IgD-negative memory B cell (primary cell): ENCODE data around the gene RETREG3. TPM values are rescaled to one million over a fixed set of nuclear protein-coding genes. Genes with fewer than 3 reads are reported as not detected.

Experiments used
- H3K27ac Mint-ChIP-seq, 3 donors: one replicate each; pipeline ENCODE4 v1.8.0; 2020 to 2022; ENCODE audit warnings: mild to moderate bottlenecking in 3 of 3, mixed read lengths in 3 of 3, moderate library complexity in 1 of 3
- H3K27me3 Mint-ChIP-seq: one replicate; pipeline ENCODE4 v1.8.0; 2021; ENCODE audit warnings: mixed read lengths
- H3K36me3 Mint-ChIP-seq: one replicate; pipeline ENCODE4 v1.8.0; 2020; ENCODE audit warnings: mild to moderate bottlenecking, mixed read lengths
- H3K4me1 Mint-ChIP-seq, 3 donors: one replicate each; pipeline ENCODE4 v1.8.0; 2020 to 2022; ENCODE audit warnings: mixed read lengths in 3 of 3, mild to moderate bottlenecking in 1 of 3
- H3K4me3 Mint-ChIP-seq, 4 donors: one replicate each; pipeline ENCODE4 v1.8.0; 2020 to 2022; ENCODE audit warnings: mild to moderate bottlenecking in 4 of 4, mixed read lengths in 4 of 4, moderate library complexity in 3 of 4
- H3K9me3 Mint-ChIP-seq, 3 donors: one replicate each; pipeline ENCODE4 v1.8.0; 2020 to 2021; ENCODE audit warnings: mixed read lengths in 3 of 3, mild to moderate bottlenecking in 1 of 3
- polyA plus RNA-seq: library from polyadenylated mRNA; unstranded; fragments of 300-500 nt; fragmentation: Illumina TruSeq; gene quantifications from one replicate; pipeline ENCODE4 v1.2.3, GENCODE V29; 2021

Gene RETREG3
- polyA plus RNA-seq, 1 donor from 2014 or later = 105 TPM

DNA sequence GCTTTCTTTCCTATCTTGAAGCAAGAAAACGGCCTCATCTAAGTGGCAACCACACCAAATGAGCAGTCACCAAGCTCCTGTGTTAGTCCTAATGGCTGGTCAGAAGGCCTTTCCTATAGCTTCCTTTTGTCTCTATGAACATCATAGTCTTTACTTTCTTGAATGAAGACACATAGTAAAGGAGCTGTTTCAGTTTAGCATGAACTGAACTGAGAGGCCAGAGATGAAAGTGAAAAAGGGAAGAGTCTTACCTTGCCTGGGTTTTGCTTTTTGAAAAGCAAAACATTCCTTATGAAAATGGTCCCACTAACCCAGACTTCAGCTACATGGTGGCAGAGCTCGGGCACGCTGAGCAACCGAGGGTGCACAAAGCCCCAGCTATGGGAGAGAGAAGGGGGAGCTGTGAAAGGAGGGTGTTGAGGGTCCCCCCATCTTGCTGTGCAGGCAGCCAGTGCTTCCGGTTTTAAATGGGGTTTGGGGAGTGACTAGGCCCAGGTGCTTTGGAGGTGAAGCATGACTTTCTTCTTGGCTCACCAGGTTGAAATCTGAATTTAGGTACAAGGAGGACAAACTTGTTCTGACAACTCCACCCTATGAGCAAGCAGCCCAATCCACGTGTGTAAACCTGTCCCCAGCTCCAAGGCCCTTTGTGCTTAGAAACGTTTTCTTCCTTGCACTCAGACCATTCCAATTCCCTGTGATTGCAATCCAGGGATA, 22.5 kb downstream of the RETREG3 start:
- Mint-ChIP-seq H3K9me3 (no peaks in the 10 kb centered on the region), H3K4me3 (peak overlapping the region; percentile 4 to 89 (median 72)), H3K4me1 (peaks cover 20 to 28% (median 21%) of the 10 kb centered on the region in 3 donors), H3K27ac (peak overlapping the region; percentile 37 to 98 (median 82)), H3K27me3 (no peaks in the 10 kb centered on the region), H3K36me3 (peaks cover 2% of the 10 kb centered on the region)

DNA sequence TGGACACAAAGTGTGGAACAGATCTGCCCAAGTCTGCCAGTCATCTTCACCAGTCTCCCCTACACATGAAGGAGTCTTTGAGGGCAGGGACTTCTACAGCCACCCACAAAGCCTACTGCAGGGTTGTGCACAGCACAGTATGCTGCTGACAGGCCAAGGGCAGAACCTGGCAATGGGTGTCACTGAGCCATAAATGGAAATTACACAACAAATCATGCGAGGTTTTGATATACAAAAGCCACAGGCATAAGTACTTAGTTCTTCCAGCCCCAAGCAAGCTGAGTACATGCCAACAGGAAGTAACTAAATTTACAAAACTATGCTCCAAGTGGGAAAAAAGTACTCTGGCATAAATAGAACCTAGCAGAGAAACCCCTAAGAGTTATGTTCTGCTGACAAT, 23.8 kb downstream of the RETREG3 start:
- Mint-ChIP-seq H3K27ac (peak overlapping the region in 2 of 3 donors; percentile 37 to 87), H3K36me3 (no peaks in the 10 kb centered on the region), H3K27me3 (no peaks in the 10 kb centered on the region), H3K9me3 (no peaks in the 10 kb centered on the region), H3K4me3 (peak overlapping the region in 1 of 4 donors; percentile 68), H3K4me1 (peaks cover 20 to 28% (median 21%) of the 10 kb centered on the region in 3 donors)

DNA sequence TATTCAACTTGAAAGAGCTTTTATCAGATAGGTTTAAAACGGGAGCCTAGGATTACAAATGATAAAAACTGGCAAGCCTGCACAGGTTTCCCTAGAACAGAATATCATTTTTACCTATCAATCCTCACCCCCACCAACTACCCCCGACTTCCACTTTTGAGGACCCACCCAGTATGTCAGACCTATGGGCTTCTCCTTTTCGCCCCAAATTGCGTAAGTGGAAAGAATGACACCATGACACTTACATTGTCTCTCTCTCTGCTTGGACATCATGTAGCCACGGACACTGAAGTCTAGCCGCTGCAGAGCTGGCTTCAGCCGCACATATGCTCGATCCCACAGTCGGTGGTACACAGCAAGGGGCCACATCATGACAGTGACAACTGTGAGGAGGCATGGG, 24.3 kb downstream of the RETREG3 start:
- Mint-ChIP-seq H3K4me1 (peaks cover 20 to 28% (median 21%) of the 10 kb centered on the region in 3 donors), H3K27ac (peak overlapping the region in 1 of 3 donors; percentile 37), H3K27me3 (no peaks in the 10 kb centered on the region), H3K4me3 (no peak overlapping the region), H3K9me3 (no peaks in the 10 kb centered on the region), H3K36me3 (no peaks in the 10 kb centered on the region)

DNA sequence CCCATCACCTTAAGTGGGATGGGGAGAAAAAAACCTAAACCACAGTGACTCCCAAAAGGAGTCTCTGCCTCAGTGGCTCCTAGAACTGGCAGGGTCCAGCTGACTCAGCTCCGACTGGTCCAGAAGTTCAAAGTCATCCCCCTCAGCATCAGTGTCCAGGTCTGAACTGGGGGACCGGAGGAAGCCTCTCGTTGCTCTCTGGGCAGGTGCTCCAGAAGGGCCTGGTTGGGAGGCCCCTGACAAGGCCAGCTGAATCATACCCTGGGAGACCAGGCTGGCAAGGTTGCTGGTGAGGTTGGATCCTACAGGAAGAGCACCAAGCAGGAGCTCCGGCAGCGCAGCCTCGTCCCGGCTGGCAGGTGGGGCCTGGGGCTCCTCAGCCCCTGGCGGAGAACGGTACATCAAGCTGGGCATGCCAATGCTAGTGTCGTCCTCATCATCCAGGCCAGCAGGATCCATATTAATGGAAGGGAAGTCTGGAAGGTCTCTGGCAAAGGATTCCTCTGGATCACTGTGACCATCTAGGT, 27.4 kb downstream of the RETREG3 start:
- H3K27ac Mint-ChIP-seq = no peak overlapping the region
- no peaks in the 10 kb centered on the region for H3K27me3 Mint-ChIP-seq
- peaks cover 20 to 35% (median 27%) of the 10 kb centered on the region in 3 donors for H3K4me1 Mint-ChIP-seq
- H3K9me3 Mint-ChIP-seq = no peaks in the 10 kb centered on the region
- no peak overlapping the region for H3K4me3 Mint-ChIP-seq
- peaks cover 3% of the 10 kb centered on the region for H3K36me3 Mint-ChIP-seq

DNA sequence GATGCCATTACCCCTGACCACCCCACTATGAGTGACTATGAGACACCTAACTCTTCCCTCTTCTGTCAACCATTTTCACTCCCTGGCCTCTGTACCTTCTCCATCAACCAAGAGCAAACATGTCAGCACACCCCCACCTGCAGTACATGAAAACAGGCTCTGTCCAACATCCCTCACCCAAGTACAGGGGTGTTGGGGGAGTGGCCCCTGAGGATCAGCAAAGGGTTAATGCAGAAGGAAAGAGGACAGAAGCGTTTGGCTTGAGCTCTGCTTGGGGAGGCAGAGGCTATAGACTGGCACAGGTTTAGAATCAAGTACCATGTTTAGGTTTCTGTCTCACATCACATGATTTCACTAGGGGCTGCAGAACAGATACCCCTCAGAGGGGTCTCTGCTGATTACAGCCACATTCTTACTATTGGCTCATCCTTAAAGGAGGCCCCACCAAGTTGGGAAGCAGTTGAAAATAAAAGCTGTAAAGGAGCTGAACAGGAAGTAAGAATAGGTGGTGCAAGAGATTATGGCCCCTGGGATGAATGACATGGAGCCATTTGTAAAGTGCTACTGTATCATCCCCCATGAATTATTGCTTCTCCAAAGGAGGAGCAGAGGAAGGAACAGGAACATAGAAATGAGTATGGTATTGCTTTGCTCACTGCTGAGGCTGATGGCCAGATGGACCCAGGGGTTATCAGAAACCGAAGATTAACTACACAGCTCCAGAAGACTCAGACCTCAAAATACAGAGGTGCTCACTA, 29.2 kb downstream of the RETREG3 start:
- peak overlapping the region in 2 of 3 donors; percentile 16 to 78 for H3K27ac Mint-ChIP-seq
- no peaks in the 10 kb centered on the region for H3K27me3 Mint-ChIP-seq
- peak overlapping the region in 3 of 4 donors; percentile 35 to 68 (median 46) for H3K4me3 Mint-ChIP-seq
- H3K4me1 Mint-ChIP-seq = peaks cover 21 to 34% (median 28%) of the 10 kb centered on the region in 3 donors
- peaks cover 3% of the 10 kb centered on the region for H3K36me3 Mint-ChIP-seq
- no peaks in the 10 kb centered on the region for H3K9me3 Mint-ChIP-seq

DNA sequence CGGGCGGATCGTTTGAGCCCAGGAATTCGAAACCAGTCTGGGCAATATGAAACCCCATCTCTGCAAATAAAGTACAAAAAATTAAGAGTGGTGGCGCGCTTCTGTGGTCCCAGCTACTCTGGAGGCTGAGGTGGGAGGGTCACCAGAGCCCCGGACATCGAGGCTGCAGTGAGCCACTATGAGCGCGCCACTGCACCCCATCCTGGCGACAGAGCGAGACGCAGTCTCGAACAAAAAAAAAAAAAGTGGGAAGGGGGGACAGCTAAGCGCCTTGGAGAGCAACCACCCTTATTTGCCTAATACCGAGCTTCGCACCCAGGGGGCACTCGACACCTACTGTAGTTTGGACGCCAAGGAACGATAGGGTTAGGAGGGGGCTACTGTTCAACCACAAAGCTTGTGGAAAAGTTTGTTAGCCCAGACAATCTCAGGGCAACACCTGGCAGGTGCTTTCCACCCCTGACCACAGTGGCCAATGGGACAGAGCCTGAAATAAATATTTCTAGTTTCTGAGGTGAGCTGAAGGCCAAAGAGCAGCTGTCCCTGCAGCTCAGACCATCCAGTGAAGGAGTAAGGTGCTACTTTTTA, 30.8 kb downstream of the RETREG3 start:
- Mint-ChIP-seq H3K27ac (peak overlapping the region; percentile 31 to 96 (median 88)), H3K4me1 (peaks cover 18 to 32% (median 28%) of the 10 kb centered on the region in 3 donors), H3K36me3 (peaks cover 3% of the 10 kb centered on the region), H3K4me3 (peak overlapping the region; percentile 88 to 98 (median 96)), H3K9me3 (no peaks in the 10 kb centered on the region), H3K27me3 (no peaks in the 10 kb centered on the region)

DNA sequence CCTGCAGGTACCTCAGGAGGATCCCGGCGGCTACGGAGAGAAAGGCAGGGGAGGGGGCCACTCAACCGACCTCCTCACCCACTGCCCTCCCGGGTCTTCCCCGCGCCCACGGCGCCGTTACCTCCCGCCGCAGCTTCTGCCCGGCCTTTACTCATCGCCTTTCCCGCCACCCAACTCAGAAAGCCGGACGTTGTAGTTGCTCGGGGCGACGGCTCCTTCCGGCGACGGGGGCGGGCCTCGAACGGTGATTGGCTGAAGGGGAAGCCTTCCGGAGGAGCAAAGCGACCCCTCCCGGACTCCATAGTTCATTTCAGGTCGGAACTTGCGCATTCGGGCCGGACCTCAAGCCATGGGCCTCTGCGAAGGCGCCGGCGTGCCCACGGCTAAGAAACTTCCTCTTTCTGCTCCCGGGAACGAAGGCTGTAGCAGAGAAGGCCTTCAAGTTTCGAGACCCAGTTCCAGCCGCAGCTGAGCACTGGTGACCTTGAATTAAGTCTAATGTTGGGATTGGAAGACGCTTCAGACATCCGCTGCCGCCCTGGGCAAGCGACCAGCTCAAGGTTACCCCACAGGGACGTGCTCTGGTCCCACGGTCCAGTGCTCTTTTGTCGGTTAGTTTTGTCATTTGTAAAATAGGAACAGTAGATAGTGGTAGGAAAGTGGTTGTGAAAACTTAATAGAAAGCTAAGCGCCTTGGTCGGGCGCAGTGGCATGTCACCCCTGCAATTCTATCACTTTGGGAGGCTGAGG, 31.5 kb downstream of the RETREG3 start, which contains the start of gene PSMC3IP:
PSMC3IP (minus strand) TSS at position 198 of the 750 bp plus-strand sequence; CDS start at position 155, 43 bp downstream.
- no peaks in the 10 kb centered on the region for H3K27me3 Mint-ChIP-seq
- no peaks in the 10 kb centered on the region for H3K9me3 Mint-ChIP-seq
- peaks cover 3% of the 10 kb centered on the region for H3K36me3 Mint-ChIP-seq
- H3K27ac Mint-ChIP-seq = peak within 1 kb of the TSS; percentile 31 to 96 (median 88)
- peaks cover 20 to 32% (median 28%) of the 10 kb centered on the region in 3 donors for H3K4me1 Mint-ChIP-seq
- peak within 1 kb of the TSS; percentile 88 to 98 (median 96) for H3K4me3 Mint-ChIP-seq

DNA sequence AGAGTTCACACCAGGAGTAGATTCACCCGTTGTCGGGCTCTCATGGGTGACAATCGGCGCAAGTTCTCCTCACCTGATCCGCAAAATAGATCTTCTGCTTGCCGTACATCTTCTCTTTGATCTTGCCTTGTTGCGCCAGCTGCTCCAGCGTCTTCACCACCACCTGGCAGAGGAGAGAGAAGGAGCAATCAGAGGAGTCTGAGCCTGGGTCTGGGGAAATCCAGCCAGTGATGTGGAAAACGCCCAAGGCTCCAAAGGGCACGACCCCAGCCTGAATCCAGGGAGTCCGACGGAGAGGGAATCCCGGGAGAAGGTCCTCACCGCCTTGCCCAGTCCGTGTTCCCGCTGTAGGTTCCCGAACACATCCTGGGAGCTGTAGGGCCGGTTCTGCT, 32.0 kb downstream of the RETREG3 start:
- Mint-ChIP-seq H3K4me3 (peak overlapping the region; percentile 88 to 98 (median 96)), H3K4me1 (peaks cover 20 to 32% (median 28%) of the 10 kb centered on the region in 3 donors), H3K9me3 (no peaks in the 10 kb centered on the region), H3K36me3 (peaks cover 3% of the 10 kb centered on the region), H3K27ac (peak overlapping the region in 2 of 3 donors; percentile 88 to 96), H3K27me3 (no peaks in the 10 kb centered on the region)

DNA sequence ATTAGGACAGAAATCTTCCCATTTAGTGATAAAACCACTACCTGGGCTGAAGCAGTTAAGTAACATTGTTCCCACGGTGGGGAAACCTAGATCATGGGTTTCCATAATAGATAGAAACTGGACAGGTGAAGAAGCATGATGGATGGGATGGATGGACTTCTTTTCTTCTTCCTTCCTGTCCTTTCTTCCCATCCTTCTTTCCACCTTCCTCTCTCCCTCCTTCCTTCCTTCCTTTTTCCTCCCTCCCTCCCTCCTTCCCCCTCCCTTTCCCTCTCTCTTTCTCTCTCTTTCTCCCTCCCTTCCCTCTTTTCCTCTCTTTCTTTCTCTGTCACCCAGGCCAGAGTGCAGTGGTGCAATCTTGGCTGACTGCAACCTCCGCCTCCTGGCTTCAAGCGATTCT, 34.7 kb downstream of the RETREG3 start:
- H3K36me3 Mint-ChIP-seq = no peaks in the 10 kb centered on the region
- no peaks in the 10 kb centered on the region for H3K9me3 Mint-ChIP-seq
- H3K4me3 Mint-ChIP-seq = peak overlapping the region in 2 of 4 donors; percentile 27 to 67
- H3K4me1 Mint-ChIP-seq = peaks cover 18 to 29% (median 28%) of the 10 kb centered on the region in 3 donors
- H3K27me3 Mint-ChIP-seq = no peaks in the 10 kb centered on the region
- H3K27ac Mint-ChIP-seq = peak overlapping the region in 1 of 3 donors; percentile 74

DNA sequence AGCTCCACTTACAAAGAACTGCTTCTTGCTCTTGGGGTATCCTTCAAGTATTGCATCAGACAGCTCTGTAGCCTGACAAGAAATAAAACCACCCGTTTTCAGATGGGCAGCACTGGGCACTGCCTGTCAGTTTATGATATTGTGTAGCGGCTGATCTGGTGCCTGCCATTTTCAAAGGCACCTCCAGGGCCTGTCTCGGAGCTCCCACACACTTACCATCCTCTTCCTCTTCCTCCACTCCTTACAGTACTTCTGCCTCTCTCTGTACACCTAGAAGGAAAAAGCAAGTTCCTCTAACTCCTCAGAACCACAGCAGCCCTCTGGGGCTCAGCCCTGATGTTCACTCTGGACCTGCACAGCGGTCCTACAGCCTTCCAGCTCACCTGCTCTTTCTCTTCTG, 36.1 kb downstream of the RETREG3 start:
- H3K36me3 Mint-ChIP-seq = no peaks in the 10 kb centered on the region
- no peaks in the 10 kb centered on the region for H3K27me3 Mint-ChIP-seq
- H3K4me1 Mint-ChIP-seq = peaks cover 13 to 22% (median 22%) of the 10 kb centered on the region in 3 donors
- no peaks in the 10 kb centered on the region for H3K9me3 Mint-ChIP-seq
- H3K4me3 Mint-ChIP-seq = peak overlapping the region in 1 of 4 donors; percentile 11
- peak overlapping the region in 1 of 3 donors; percentile 74 for H3K27ac Mint-ChIP-seq

DNA sequence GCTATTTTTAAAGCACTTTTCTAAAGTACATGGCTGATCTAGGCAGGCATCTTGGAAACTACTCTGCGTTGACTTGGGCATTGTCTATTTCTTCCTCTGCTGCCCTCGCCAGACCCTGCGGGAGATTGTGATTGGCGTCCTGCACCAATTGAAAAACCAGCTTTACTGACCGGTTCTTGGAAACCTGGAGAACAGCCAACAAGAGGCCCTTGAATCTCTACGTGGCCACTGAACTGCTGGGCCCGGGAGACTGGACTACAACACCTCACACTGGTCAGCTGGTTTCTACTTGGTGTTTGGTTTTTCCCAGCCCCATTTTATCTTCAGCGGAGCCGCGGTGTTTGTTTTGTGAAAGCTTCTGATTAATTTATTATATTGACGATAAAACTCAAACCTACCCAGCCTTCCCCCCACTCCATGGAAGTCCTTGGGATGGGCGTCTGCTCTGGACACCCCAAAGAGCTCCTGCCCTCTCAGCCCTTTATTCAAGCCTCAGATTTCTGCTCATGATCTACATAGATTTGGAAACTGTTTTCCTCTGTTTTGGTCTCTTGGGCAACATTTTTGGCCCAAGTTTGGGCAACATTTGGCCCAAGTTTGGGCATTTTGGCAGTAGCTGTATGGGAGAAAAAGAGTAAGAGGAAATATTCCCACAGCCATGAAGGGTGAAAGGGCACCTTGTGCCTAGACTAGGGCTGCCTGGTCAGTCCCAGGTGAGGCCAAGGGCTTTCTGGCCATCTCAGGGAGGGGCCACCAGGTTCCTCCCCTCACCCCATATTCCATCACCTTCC, 37.5 kb downstream of the RETREG3 start:
- Mint-ChIP-seq H3K4me3 (peak overlapping the region in 1 of 4 donors; percentile 32), H3K27ac (no peak overlapping the region), H3K4me1 (peaks cover 15 to 18% (median 16%) of the 10 kb centered on the region in 3 donors), H3K27me3 (no peaks in the 10 kb centered on the region), H3K36me3 (peaks cover 1% of the 10 kb centered on the region), H3K9me3 (no peaks in the 10 kb centered on the region)

DNA sequence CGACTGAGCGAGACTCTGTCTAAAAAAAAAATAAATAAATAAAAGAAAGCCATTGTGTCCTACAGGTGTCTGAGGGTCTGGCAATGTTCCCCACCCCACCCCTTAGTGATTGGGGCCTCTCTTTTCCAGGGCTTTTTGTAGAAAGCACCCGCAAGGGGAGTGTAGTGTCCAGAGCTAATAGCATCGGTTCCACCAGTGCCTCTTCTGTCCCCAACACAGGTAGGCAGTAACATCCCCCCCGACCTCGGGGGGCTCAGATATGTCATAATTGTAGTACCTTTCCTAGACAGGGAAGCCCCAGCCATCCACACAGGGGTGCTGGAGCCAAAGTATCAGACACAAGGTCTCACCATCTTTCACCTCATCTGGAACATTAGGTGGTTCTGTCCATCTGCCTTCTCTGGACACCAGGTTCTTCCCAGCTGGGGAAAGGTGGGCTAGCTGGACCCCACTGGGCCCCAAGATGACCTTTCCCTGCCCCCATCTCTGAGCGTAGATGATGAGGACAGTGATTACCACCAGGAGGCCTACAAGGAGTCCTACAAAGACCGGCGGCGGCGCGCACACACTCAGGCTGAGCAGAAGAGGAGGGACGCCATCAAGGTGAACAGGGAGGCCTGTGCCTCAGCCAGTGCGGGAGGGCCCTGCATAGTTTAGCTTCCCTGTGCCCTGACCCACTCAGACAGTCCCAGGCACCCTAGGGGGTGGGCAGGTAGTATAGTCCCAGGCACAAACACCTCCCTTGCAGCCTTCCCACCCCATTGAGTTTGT, 40.6 kb downstream of the RETREG3 start:
- Mint-ChIP-seq H3K27me3 (no peaks in the 10 kb centered on the region), H3K4me1 (peaks cover 11 to 14% (median 12%) of the 10 kb centered on the region in 3 donors)

More for the DNA sequence above, 40.6 kb downstream of the RETREG3 start:
- Mint-ChIP-seq H3K27ac (peak overlapping the region in 1 of 3 donors; percentile 25), H3K36me3 (peaks cover 1% of the 10 kb centered on the region), H3K9me3 (no peaks in the 10 kb centered on the region), H3K4me3 (peak overlapping the region; percentile 46 to 99 (median 77))
